Retinal pigment epithelial cell (primary cell): ENCODE data around the gene OR6X1.

Experiments
- DNase-seq: peaks from one replicate; pipeline ENCODE4 v3.0.0-alpha.2; 2010; ENCODE audit warnings: low read depth
- H3K4me3 ChIP-seq: 2 replicates; pipeline ENCODE4 v1.5.1; 2011; ENCODE audit warnings: mild to moderate bottlenecking, low read length, control low read depth, moderate library complexity
- TF ChIP-seq, protein P1 (sequence below): conservative IDR thresholded peaks from 2 replicates; pipeline ENCODE4 v1.5.1; 2011; ENCODE audit warnings: low read depth, low read length, control low read depth, inconsistent platforms

OR6X1 gene, protein sequence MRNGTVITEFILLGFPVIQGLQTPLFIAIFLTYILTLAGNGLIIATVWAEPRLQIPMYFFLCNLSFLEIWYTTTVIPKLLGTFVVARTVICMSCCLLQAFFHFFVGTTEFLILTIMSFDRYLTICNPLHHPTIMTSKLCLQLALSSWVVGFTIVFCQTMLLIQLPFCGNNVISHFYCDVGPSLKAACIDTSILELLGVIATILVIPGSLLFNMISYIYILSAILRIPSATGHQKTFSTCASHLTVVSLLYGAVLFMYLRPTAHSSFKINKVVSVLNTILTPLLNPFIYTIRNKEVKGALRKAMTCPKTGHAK

DNA sequence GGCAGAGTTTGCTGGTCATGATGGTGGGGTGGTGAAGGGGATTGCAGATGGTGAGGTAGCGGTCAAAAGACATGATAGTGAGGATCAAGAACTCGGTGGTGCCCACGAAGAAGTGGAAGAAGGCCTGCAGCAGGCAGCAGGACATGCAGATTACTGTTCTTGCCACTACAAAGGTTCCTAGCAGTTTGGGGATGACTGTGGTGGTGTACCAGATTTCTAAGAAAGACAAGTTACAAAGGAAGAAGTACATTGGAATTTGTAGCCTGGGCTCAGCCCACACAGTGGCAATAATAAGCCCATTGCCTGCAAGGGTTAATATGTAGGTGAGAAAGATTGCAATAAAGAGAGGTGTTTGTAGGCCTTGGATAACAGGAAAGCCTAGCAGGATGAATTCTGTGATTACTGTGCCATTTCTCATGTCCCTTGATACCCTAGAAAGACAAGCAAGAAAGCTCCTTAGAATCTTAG is at the start of gene OR6X1:
Gene OR6X1 (minus strand): TSS at position 418 of the 468 bp plus-strand sequence. CDS start 0 bp downstream, at position 418.
- DNase-seq: no peak
- H3K4me3 ChIP-seq: no peak within 1 kb of the TSS
- TF ChIP-seq, protein P1, sequence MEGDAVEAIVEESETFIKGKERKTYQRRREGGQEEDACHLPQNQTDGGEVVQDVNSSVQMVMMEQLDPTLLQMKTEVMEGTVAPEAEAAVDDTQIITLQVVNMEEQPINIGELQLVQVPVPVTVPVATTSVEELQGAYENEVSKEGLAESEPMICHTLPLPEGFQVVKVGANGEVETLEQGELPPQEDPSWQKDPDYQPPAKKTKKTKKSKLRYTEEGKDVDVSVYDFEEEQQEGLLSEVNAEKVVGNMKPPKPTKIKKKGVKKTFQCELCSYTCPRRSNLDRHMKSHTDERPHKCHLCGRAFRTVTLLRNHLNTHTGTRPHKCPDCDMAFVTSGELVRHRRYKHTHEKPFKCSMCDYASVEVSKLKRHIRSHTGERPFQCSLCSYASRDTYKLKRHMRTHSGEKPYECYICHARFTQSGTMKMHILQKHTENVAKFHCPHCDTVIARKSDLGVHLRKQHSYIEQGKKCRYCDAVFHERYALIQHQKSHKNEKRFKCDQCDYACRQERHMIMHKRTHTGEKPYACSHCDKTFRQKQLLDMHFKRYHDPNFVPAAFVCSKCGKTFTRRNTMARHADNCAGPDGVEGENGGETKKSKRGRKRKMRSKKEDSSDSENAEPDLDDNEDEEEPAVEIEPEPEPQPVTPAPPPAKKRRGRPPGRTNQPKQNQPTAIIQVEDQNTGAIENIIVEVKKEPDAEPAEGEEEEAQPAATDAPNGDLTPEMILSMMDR: no peak

DNA sequence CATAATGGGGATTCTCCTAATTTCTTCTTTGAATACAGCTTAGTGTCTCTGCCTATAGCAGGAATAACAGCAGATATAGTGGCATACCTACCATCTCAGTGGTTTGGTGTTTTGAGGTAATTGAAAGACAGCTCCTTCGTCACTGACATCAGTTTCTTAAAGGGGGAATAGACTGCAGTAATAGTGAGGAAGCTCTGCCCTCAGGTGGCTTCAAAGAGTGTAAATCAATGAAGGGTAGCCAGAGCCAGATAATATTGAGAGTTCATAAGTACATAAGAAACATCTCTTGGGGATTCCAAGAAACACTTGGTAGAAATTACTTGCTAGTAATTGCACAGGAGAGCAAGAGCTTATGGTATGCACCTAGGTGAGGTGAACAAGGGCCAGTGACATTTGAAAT is 47.4 kb upstream of the OR6X1 start:
- TF ChIP-seq, protein P1: no peak
- H3K4me3 ChIP-seq: no peak overlapping the region
- DNase-seq: no peak

DNA sequence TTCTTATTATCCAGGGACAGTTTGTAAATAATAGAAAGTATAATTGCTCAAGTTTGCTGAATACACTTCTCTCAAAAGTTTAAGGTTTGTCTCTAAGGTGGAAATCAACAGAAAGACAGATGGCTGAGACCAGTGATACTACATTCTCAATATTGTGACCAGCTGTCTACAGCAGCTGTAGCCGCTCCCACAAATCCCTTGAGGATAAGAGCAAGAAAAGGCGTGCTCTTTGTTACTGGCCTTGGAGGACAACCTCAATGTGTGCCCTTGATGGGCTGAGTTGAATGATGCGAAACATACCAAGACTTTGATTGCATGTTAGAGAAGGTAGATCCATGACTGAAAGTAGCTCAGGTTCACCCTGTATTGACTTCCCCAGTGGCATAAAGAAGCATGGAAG is 45.7 kb upstream of the OR6X1 start:
- no peak overlapping the region for H3K4me3 ChIP-seq
- TF ChIP-seq, protein P1: no peak
- DNase-seq: no peak

DNA sequence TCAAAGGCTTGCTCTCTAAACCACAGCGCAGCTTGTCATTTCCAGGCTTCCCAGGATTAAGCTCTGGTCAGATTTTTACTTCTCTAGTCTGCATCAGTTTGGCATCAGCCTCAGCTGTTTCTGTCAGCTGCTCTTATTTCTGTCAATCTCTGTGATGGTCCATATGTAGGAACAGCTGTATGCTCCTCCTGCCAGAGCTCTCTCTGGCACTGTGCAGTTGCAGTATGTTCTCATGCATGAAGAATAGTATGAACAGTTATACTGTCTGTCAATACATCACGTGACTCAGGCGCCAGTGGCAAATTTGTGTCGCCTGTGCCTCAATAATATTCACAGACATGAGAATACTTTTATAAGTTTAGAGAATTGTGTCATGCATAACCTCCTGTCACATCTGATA is 45.1 kb upstream of the OR6X1 start:
- H3K4me3 ChIP-seq: no peak overlapping the region
- no peak for DNase-seq
- TF ChIP-seq, protein P1: no peak

DNA sequence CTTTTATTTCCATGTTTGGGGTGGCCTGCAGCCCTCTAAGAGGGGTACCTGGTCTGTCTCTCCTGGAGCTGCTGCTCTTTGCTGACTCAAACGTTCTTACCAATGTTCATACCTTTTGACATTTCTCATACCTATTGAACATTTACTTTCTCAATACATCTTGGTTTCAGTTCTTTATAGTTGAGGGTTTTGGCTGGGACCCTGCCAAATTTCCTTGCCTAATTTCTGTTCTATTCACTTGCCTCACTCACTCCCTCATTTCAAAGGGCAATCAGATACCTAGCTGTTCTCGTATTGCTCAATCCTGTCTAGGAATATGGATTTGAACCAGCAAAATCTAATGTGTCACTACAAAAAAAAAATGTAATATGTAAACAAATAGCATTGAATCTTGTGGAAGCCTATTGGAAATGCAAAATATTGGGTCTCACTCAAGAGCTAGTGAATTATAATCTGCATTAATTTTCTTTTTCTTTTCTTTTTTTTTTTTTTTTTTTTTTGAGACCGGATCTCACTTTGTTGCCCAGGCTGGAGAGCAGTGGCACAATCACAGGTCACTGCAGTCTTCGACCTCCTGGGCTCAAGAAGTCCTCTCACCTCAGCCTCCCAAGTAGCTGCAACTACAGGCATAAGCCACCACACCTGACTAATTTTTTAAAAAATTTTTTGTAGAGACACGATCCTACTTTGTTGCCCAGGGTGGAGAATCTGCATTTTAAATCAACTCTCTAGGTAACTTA is 44.4 kb upstream of the OR6X1 start:
- TF ChIP-seq, protein P1: no peak
- no peak for DNase-seq
- no peak overlapping the region for H3K4me3 ChIP-seq

DNA sequence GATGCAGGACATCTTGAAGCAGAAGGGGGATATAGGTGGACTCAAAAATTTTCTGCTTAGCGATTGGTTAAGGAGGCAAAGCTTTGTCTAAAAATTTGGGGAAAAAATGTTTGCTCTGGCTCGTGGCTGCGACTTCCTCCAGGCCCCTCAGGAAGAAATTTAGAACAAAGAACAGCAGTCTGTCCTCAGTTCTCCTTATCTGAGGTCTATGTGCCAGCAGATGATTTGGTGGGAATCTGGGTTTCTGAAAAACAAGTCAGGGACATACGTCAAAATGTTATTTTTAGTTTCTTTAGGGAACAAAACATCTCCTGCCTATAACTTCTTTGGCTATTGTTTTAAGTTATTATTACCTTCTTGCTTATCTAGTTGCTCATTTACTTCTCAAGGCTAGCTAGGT is 43.8 kb upstream of the OR6X1 start:
- no peak overlapping the region for H3K4me3 ChIP-seq
- TF ChIP-seq, protein P1: no peak
- no peak for DNase-seq

DNA sequence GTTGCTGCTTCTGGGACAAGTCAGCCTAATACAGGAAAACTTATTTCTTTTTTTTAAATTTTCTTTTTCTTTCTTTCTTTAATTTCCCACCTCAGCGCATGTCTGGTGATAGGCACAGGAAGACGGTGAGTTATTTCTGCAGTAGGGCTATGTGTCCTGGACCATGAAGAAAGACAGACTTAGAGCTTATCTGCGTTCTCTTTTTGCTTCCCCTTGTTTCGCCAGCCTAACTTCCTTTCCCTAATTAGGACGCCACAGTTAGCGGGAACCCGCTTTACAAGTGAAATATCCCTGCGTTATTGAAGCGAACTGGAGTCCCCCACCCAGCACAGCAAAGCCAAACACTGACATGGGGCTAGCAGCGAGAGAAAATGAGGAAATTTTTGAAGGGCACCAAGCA is 43.2 kb upstream of the OR6X1 start:
- TF ChIP-seq, protein P1: no peak
- no peak overlapping the region for H3K4me3 ChIP-seq
- DNase-seq: no peak
